IMR-90 (cell line): Measurements from ENCODE around the gene REC114. TPM values are rescaled to one million over a fixed set of nuclear protein-coding genes. Genes with fewer than 3 reads are reported as not detected.

ENCODE experiments used
- ATAC-seq: fragments of 200-7000 bp; cut with Tn5 transposase; 2 replicates; pipeline ENCODE4 v1.9.1; 2020; ENCODE audit warnings: low read depth, mild to moderate bottlenecking, moderate library complexity
- BruUV-seq: library from RNA; stranded (reverse); fragments of 400-500 nt; replicated peaks from 2 replicates; lab custom pipeline; 2021; lab: Mats Ljungman, UMichigan
- CTCF ChIA-PET: fragments of 300-600 bp; formaldehyde crosslinking; extraction: SDS; loops from one replicate; lab custom pipeline; 2021; ENCODE audit warnings: antibody characterized with exemption; lab: Yijun Ruan, JAX
- POLR2A ChIA-PET: fragments of 300-600 bp; sonication (Branson Sonifier 250); formaldehyde crosslinking; loops from one replicate; lab custom pipeline; 2022; ENCODE audit warnings: antibody characterized with exemption; ENCODE audit not compliant: unreplicated experiment; lab: Charles Lee
- DNase-seq: peaks from one replicate; pipeline ENCODE4 v3.0.0; 2013
- H2AFZ ChIP-seq: replicated peaks from 2 replicates; pipeline ENCODE3; 2013; ENCODE audit warnings: low read length, mild to moderate bottlenecking; ENCODE audit not compliant: poor library complexity
- H2AK5ac ChIP-seq: 2 replicates; pipeline ENCODE4 v1.6.1; 2013; ENCODE audit warnings: low read depth, low read length, inconsistent platforms
- H2AK9ac ChIP-seq: replicated peaks from 2 replicates; pipeline ENCODE3; 2013; ENCODE audit warnings: mild to moderate bottlenecking, low read depth, low read length, moderate library complexity; ENCODE audit not compliant: poor library complexity
- H2BK120ac ChIP-seq: 2 replicates; pipeline ENCODE4 v1.6.1; 2013; ENCODE audit warnings: low read depth, low read length, inconsistent platforms
- H2BK15ac ChIP-seq: 3 replicates; pipeline ENCODE4 v1.6.1; 2013; ENCODE audit warnings: low read depth, low read length, inconsistent platforms
- H2BK20ac ChIP-seq: 2 replicates; pipeline ENCODE4 v1.6.1; 2013; ENCODE audit warnings: low read depth, mild to moderate bottlenecking, inconsistent platforms, low read length, moderate library complexity
- H2BK5ac ChIP-seq: 2 replicates; pipeline ENCODE4 v1.6.1; 2013; ENCODE audit warnings: mild to moderate bottlenecking, low read depth, low read length, inconsistent platforms; ENCODE audit not compliant: poor library complexity, severe bottlenecking
- H3K14ac ChIP-seq: replicated peaks from 2 replicates; pipeline ENCODE4 v1.6.1; 2013; ENCODE audit warnings: low read depth, low read length, inconsistent platforms
- H3K18ac ChIP-seq: 2 replicates; pipeline ENCODE4 v1.6.1; 2013; ENCODE audit warnings: low read depth, low read length, control low read depth
- H3K23ac ChIP-seq: 2 replicates; pipeline ENCODE4 v1.6.1; 2013; ENCODE audit warnings: low read depth, low read length, inconsistent platforms
- H3K27ac ChIP-seq: 2 replicates; pipeline ENCODE4 v1.5.1; 2013; ENCODE audit warnings: mild to moderate bottlenecking, control low read depth, low read length; ENCODE audit not compliant: insufficient read depth
- H3K27me3 ChIP-seq: 2 replicates; pipeline ENCODE4 v1.6.1; 2013; ENCODE audit warnings: low read length; ENCODE audit not compliant: control insufficient read depth, insufficient read depth
- H3K36me3 ChIP-seq: 2 replicates; pipeline ENCODE4 v1.6.1; 2013; ENCODE audit warnings: low read length, mixed read lengths; ENCODE audit not compliant: control insufficient read depth, insufficient read depth
- H3K4ac ChIP-seq: 2 replicates; pipeline ENCODE4 v1.6.1; 2013; ENCODE audit warnings: low read depth, low read length, inconsistent platforms
- H3K4me1 ChIP-seq: 2 replicates; pipeline ENCODE4 v1.6.1; 2013; ENCODE audit warnings: low read length, mixed read lengths; ENCODE audit not compliant: control insufficient read depth, insufficient read depth
- H3K4me2 ChIP-seq: 2 replicates; pipeline ENCODE4 v1.6.1; 2013; ENCODE audit warnings: low read depth, mild to moderate bottlenecking, control low read depth, low read length, moderate library complexity
- H3K4me3 ChIP-seq: 2 replicates; pipeline ENCODE4 v1.5.1; 2013; ENCODE audit warnings: low read depth, mild to moderate bottlenecking, control low read depth, low read length, moderate library complexity; ENCODE audit not compliant: insufficient read depth
- H3K56ac ChIP-seq: 2 replicates; pipeline ENCODE4 v1.6.1; 2013; ENCODE audit warnings: low read length, inconsistent platforms; ENCODE audit not compliant: insufficient read depth; ENCODE audit errors: extremely low read depth
- H3K79me1 ChIP-seq, 2 experiments: 2 replicates each; pipeline ENCODE4 v1.6.1; 2013; ENCODE audit warnings: low read length in 2 of 2, inconsistent platforms in 1 of 2, low read depth in 1 of 2
- H3K9ac ChIP-seq: 2 replicates; pipeline ENCODE4 v1.6.1; 2013; ENCODE audit warnings: low read depth, low read length, control low read depth
- H3K9me1 ChIP-seq: 2 replicates; pipeline ENCODE4 v1.6.1; 2013; ENCODE audit warnings: low read length, inconsistent platforms; ENCODE audit not compliant: insufficient read depth
- H3K9me3 ChIP-seq: 2 replicates; pipeline ENCODE4 v1.6.1; 2013; ENCODE audit warnings: low read length; ENCODE audit not compliant: control insufficient read depth, insufficient read depth
- H4K20me1 ChIP-seq: 2 replicates; pipeline ENCODE4 v1.6.1; 2013; ENCODE audit warnings: low read length, inconsistent platforms; ENCODE audit not compliant: insufficient read depth
- H4K5ac ChIP-seq: 2 replicates; pipeline ENCODE4 v1.6.1; 2013; ENCODE audit warnings: mild to moderate bottlenecking, low read depth, low read length, control low read depth
- H4K8ac ChIP-seq, 2 experiments: 2 replicates each; pipeline ENCODE4 v1.6.1; 2013; ENCODE audit warnings: low read depth in 2 of 2, low read length in 2 of 2, control low read depth in 1 of 2, inconsistent platforms in 1 of 2
- H4K91ac ChIP-seq: 2 replicates; pipeline ENCODE4 v1.6.1; 2013; ENCODE audit warnings: low read depth, low read length, inconsistent platforms; ENCODE audit not compliant: insufficient read depth
- CHD1 ChIP-seq: IDR thresholded peaks from 2 replicates; pipeline ENCODE4 v1.6.1; 2012; ENCODE audit warnings: low read depth, low read length, improper control_type of control experiment
- MAFK ChIP-seq: IDR thresholded peaks from 2 replicates; pipeline ENCODE4 v1.6.1; 2012; ENCODE audit warnings: low read depth, low read length, improper control_type of control experiment
- RCOR1 ChIP-seq: IDR thresholded peaks from 2 replicates; pipeline ENCODE4 v1.6.1; 2012; ENCODE audit warnings: mild to moderate bottlenecking, low read length, improper control_type of control experiment; ENCODE audit not compliant: insufficient replicate concordance
- WGBS, 2 experiments: methylation state at CpG; one replicate each; pipeline versions ENCODE4 v1.1.5 to v1.1.7; 2013; ENCODE audit warnings: missing lambda C conversion rate in 2 of 2; ENCODE audit not compliant: insufficient read length in 1 of 2; ENCODE audit errors: extremely low coverage in 2 of 2; 5-methylcytosine and 5-hydroxymethylcytosine counted together
- dilution Hi-C: fragments of 300-500 bp; cut with HindIII; formaldehyde crosslinking; loops from one replicate; pipeline ENCODE4 v1.14.3; 2018; ENCODE audit warnings: low sequenced_read_pairs; ENCODE audit not compliant: unreplicated experiment
- in situ Hi-C: fragments of 300-500 bp; cut with MboI; formaldehyde crosslinking; loops from 3 replicates; pipeline ENCODE4 v1.14.3; 2019; ENCODE audit warnings: low sequenced_read_pairs, inconsistent platforms, mixed read lengths
- intact Hi-C: fragments of 100-400 bp; cut with micrococcal nuclease; formaldehyde crosslinking; loops from 2 replicates; pipeline ENCODE4 v1.10.0; 2022
- polyA plus RNA-seq, 3 experiments: library from polyadenylated mRNA; depleted of rRNA; stranded (reverse); fragments of >200 nt; gene quantifications; 2 replicates each; pipeline ENCODE4 v1.2.3, GENCODE V29; 2012; ENCODE audit warnings: low replicate concordance in 1 of 3
- total RNA-seq: library from RNA; depleted of rRNA; stranded (reverse); fragments of >200 nt; gene quantifications from 2 replicates; pipeline ENCODE4 v1.2.3, GENCODE V29; 2012

Gene REC114
- total and polyA plus RNA-seq, 2 of the 4 experiments (the other 2 are of a cell fraction) = not detected

DNA sequence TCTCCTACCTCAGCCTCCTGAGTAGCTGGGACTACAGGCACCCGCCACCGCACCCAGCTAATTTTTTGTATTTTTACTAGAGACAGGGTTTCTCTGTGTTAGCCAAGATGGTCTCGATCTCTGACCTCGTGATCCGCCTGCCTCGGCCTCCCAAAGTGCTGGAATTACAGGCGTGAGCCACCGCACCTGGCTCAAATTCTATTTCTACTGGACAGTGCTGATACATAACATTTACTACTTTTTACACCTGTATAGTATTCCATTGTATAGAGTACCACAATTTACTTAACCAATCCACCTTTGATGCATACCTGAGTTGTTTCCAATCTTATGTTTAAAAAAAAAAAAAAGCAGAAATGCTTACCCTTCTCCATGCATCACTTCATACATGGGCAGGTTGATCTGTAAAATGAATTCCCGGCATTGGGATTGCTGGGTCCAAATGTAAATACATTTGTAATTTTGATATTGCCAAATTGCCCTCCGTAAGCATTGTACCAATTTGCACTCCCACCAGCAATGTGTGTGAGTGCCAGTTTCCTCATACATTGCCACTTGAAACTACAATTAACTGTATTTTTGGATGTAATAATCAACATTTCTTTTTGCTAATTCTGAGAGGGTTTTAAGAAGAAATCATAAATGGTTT is 95.7 kb downstream of the REC114 start:
- CTCF ChIA-PET = interaction anchor here (0.7 kb wide), 1 partner anchor 11 kb away, joined by 3 read pairs; no protein-coding TSS in a partner anchor
- H3K79me1 ChIP-seq = no peaks in the 10 kb centered on the region
- no peaks in the 10 kb centered on the region for H3K4me1 ChIP-seq
- H3K9me3 ChIP-seq = no peaks in the 10 kb centered on the region
- no peak overlapping the region for H4K5ac ChIP-seq
- no peak overlapping the region for H2BK120ac ChIP-seq
- intact Hi-C loops (no loop called here), in situ Hi-C loops (no loop called here), dilution Hi-C loops (no loop called here)
- no peak overlapping the region for H3K4me3 ChIP-seq
- no peak overlapping the region for H3K9ac ChIP-seq
- H2BK15ac ChIP-seq = no peak overlapping the region
- H3K36me3 ChIP-seq = no peaks in the 10 kb centered on the region
- no peak overlapping the region for H2AK9ac ChIP-seq
- H2AFZ ChIP-seq = no peak overlapping the region
- no peak overlapping the region for H3K56ac ChIP-seq
- no peak overlapping the region for H3K14ac ChIP-seq
- H3K18ac ChIP-seq = no peak overlapping the region
- TF ChIP-seq RCOR1 (no peak), CHD1 (no peak), MAFK (no peak)
- H4K91ac ChIP-seq = no peak overlapping the region
- no peak overlapping the region for H3K27ac ChIP-seq
- no peak overlapping the region for H3K23ac ChIP-seq
- no peak overlapping the region for H2AK5ac ChIP-seq
- ATAC-seq = no peak
- no peak overlapping the region for H3K4ac ChIP-seq
- H4K20me1 ChIP-seq = no peaks in the 10 kb centered on the region
- no peak overlapping the region for H2BK5ac ChIP-seq
- DNase-seq = no peak
- no peak overlapping the region for H2BK20ac ChIP-seq
- no peak overlapping the region for H4K8ac ChIP-seq
- WGBS, 2 experiments = no CpG with 5 or more reads among the region's 10 CpGs
- no peak overlapping the region for H3K4me2 ChIP-seq
- H3K9me1 ChIP-seq = no peaks in the 10 kb centered on the region
- BruUV-seq = no TSS peak
- POLR2A ChIA-PET = no interaction called here
- no peaks in the 10 kb centered on the region for H3K27me3 ChIP-seq
